HEK293 (cell line): ENCODE data around the gene UBAC2.

Experiments
- CTCF ChIA-PET: fragments of 350-600 bp; formaldehyde crosslinking; extraction: SDS; loops from one replicate; lab custom pipeline; 2021; ENCODE audit warnings: antibody characterized with exemption; lab: Yijun Ruan, JAX
- POLR2A ChIA-PET: fragments of 300-600 bp; formaldehyde crosslinking; extraction: SDS; loops from one replicate; lab custom pipeline; 2020; ENCODE audit warnings: antibody characterized with exemption, inconsistent platforms; lab: Yijun Ruan, JAX
- H3K27ac ChIP-seq: fragments of 200-500 bp; sonication (Bioruptor generic); 2 replicates; pipeline ENCODE4 v1.5.1; 2014; ENCODE audit warnings: low read depth, low read length, control low read depth, inconsistent platforms; ENCODE audit errors: extremely low read depth
- H3K36me3 ChIP-seq, 2 experiments: fragments of 200-500 bp in 1 of 2; sonication (Bioruptor generic) in 1 of 2; 1 replicate in 1 of 2; 2 replicates in 1 of 2; pipeline ENCODE4 v1.5.1; 2014 to 2017; ENCODE audit warnings: inconsistent platforms in 2 of 2, low read length in 2 of 2; ENCODE audit not compliant: control insufficient read depth in 2 of 2, insufficient read depth in 1 of 2
- H3K4me1 ChIP-seq: fragments of 200-500 bp; sonication (Bioruptor generic); 2 replicates; pipeline ENCODE4 v1.5.1; 2014; ENCODE audit warnings: mild to moderate bottlenecking, low read length, inconsistent platforms; ENCODE audit not compliant: control insufficient read depth, insufficient read depth
- H3K4me3 ChIP-seq: 2 replicates; pipeline ENCODE4 v1.5.1; 2011; ENCODE audit warnings: low read depth, mild to moderate bottlenecking, control low read depth, low read length, moderate library complexity
- H3K9me3 ChIP-seq: fragments of 200-500 bp; sonication (Bioruptor generic); 2 replicates; pipeline ENCODE4 v1.5.1; 2014; ENCODE audit warnings: low read depth, low read length, inconsistent platforms; ENCODE audit not compliant: control insufficient read depth, insufficient read depth
- KLF10 ChIP-seq: fragments of 450-650 bp; IDR thresholded peaks from 2 replicates; pipeline ENCODE4 v1.5.1; 2018; ENCODE audit warnings: missing biosample characterization, mild to moderate bottlenecking, missing genetic modification characterization
- PATZ1 ChIP-seq: fragments of 450-650 bp; formaldehyde crosslinking; IDR thresholded peaks from 2 replicates; pipeline ENCODE4 v1.5.1; 2016; ENCODE audit warnings: missing biosample characterization, missing genetic modification characterization
- ZBTB20 ChIP-seq: fragments of 450-650 bp; formaldehyde crosslinking; IDR thresholded peaks from 2 replicates; pipeline ENCODE4 v1.5.1; 2016; ENCODE audit warnings: missing biosample characterization, missing genetic modification characterization
- ZBTB49 ChIP-seq: fragments of 450-650 bp; formaldehyde crosslinking; IDR thresholded peaks from 2 replicates; pipeline ENCODE4 v1.5.1; 2016; ENCODE audit warnings: missing biosample characterization, missing genetic modification characterization, low read depth
- ZFHX2 ChIP-seq: fragments of 450-650 bp; formaldehyde crosslinking; conservative IDR thresholded peaks from 2 replicates; pipeline ENCODE4 v1.5.1; 2016; ENCODE audit warnings: missing biosample characterization, missing genetic modification characterization
- ZNF112 ChIP-seq: fragments of 450-650 bp; formaldehyde crosslinking; IDR thresholded peaks from 2 replicates; pipeline ENCODE4 v1.5.0; 2017; ENCODE audit warnings: missing biosample characterization, missing genetic modification characterization
- ZNF121 ChIP-seq: fragments of 450-650 bp; formaldehyde crosslinking; IDR thresholded peaks from 2 replicates; pipeline ENCODE4 v1.5.1; 2016; ENCODE audit warnings: missing biosample characterization, missing genetic modification characterization
- ZNF157 ChIP-seq: fragments of 450-650 bp; formaldehyde crosslinking; IDR thresholded peaks from 2 replicates; pipeline ENCODE4 v1.5.1; 2016; ENCODE audit warnings: missing biosample characterization, missing genetic modification characterization
- ZNF169 ChIP-seq: fragments of 450-650 bp; formaldehyde crosslinking; IDR thresholded peaks from 2 replicates; pipeline ENCODE4 v1.5.1; 2016; ENCODE audit warnings: missing biosample characterization, missing genetic modification characterization
- ZNF221 ChIP-seq: fragments of 450-650 bp; formaldehyde crosslinking; IDR thresholded peaks from 2 replicates; pipeline ENCODE4 v1.5.1; 2017; ENCODE audit warnings: missing biosample characterization, missing genetic modification characterization, borderline replicate concordance
- ZNF248 ChIP-seq: fragments of 450-650 bp; formaldehyde crosslinking; IDR thresholded peaks from 2 replicates; pipeline ENCODE4 v1.5.1; 2017; ENCODE audit warnings: missing biosample characterization, missing genetic modification characterization
- ZNF274 ChIP-seq, 2 experiments: fragments of 200-500 bp in 1 of 2; fragments of 450-650 bp in 1 of 2; sonication (Bioruptor generic) in 1 of 2; formaldehyde crosslinking in 1 of 2; IDR thresholded peaks; 2 replicates each; pipeline versions ENCODE4 v1.5.1 to v1.6.1; 2014 to 2016; ENCODE audit warnings: borderline replicate concordance in 1 of 2, inconsistent platforms in 1 of 2, low read length in 1 of 2, missing biosample characterization in 1 of 2, missing genetic modification characterization in 1 of 2
- ZNF292 ChIP-seq: fragments of 450-650 bp; formaldehyde crosslinking; IDR thresholded peaks from 2 replicates; pipeline ENCODE4 v1.5.1; 2016; ENCODE audit warnings: low read depth, missing biosample characterization, missing genetic modification characterization, borderline replicate concordance
- ZNF362 ChIP-seq: fragments of 450-650 bp; formaldehyde crosslinking; IDR thresholded peaks from 2 replicates; pipeline ENCODE4 v1.5.1; 2016; ENCODE audit warnings: missing biosample characterization, missing genetic modification characterization
- ZNF548 ChIP-seq: fragments of 450-650 bp; formaldehyde crosslinking; IDR thresholded peaks from 2 replicates; pipeline ENCODE4 v1.5.1; 2016; ENCODE audit warnings: missing biosample characterization, missing genetic modification characterization
- ZNF560 ChIP-seq: fragments of 450-650 bp; formaldehyde crosslinking; IDR thresholded peaks from 2 replicates; pipeline ENCODE4 v1.5.1; 2017; ENCODE audit warnings: missing biosample characterization, missing genetic modification characterization, borderline replicate concordance
- ZNF629 ChIP-seq: fragments of 450-650 bp; formaldehyde crosslinking; IDR thresholded peaks from 2 replicates; pipeline ENCODE4 v1.5.1; 2017; ENCODE audit warnings: missing biosample characterization, missing genetic modification characterization
- ZNF677 ChIP-seq: fragments of 450-650 bp; IDR thresholded peaks from 2 replicates; pipeline ENCODE4 v1.5.0; 2018; ENCODE audit warnings: missing biosample characterization, mild to moderate bottlenecking, missing genetic modification characterization, moderate library complexity
- ZNF707 ChIP-seq: fragments of 450-650 bp; formaldehyde crosslinking; IDR thresholded peaks from 2 replicates; pipeline ENCODE4 v1.5.1; 2016; ENCODE audit warnings: missing biosample characterization, missing genetic modification characterization
- ZNF768 ChIP-seq: fragments of 450-650 bp; formaldehyde crosslinking; IDR thresholded peaks from 2 replicates; pipeline ENCODE4 v1.5.1; 2018; ENCODE audit warnings: missing biosample characterization, mild to moderate bottlenecking, missing genetic modification characterization
- ZNF777 ChIP-seq: fragments of 450-650 bp; formaldehyde crosslinking; IDR thresholded peaks from 2 replicates; pipeline ENCODE4 v1.5.1; 2017; ENCODE audit warnings: missing biosample characterization, missing genetic modification characterization, borderline replicate concordance
- ZNF837 ChIP-seq: fragments of 450-650 bp; formaldehyde crosslinking; IDR thresholded peaks from 2 replicates; pipeline ENCODE4 v1.5.1; 2016; ENCODE audit warnings: missing biosample characterization, missing genetic modification characterization
- TF ChIP-seq, protein P1 (sequence below): fragments of 450-650 bp; formaldehyde crosslinking; IDR thresholded peaks from 2 replicates; pipeline ENCODE4 v1.5.1; 2016; ENCODE audit warnings: missing biosample characterization, missing genetic modification characterization
- TF ChIP-seq, protein P2 (sequence below): IDR thresholded peaks from 2 replicates; pipeline ENCODE4 v1.6.1; 2011; ENCODE audit warnings: mild to moderate bottlenecking, low read depth, low read length, borderline replicate concordance

Gene UBAC2

DNA sequence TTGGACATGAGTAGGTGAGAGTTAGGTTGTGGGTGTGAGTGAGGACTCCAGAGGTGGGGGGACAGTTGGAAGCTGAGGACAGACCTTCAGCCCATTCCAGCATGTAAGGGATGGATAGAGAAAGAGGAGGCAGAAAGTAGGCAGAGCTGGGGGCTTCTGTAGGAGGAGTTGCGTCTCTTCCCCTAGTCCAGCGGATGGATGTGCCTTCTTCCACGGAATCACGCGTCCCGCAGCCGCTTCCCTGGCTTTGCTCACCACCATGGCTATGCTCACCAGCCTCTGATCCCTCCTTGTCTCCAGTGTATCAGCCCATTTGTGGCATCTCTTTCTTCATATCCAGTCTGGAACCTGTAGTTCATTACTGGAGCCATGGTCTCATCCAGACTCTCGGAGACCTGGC lies 5.6 kb downstream of the UBAC2 start:
- Histone ChIP-seq H3K27ac (no peak overlapping the region), H3K4me3 (no peak overlapping the region), H3K4me1 (no peaks in the 10 kb centered on the region), H3K9me3 (no peaks in the 10 kb centered on the region), H3K36me3 (peaks cover 0 to 8% of the 10 kb centered on the region in 2 experiments; a peak in 1 of 3 replicates)
- no peak for TF ChIP-seq KLF10 (tag by site-specific recombination)
- no peak for TF ChIP-seq ZNF248
- no peak for TF ChIP-seq ZNF157 (tag by site-specific recombination)
- TF ChIP-seq ZBTB49 (tag by site-specific recombination) = no peak
- no peak for TF ChIP-seq ZNF221 (tag by site-specific recombination)
- no peak for TF ChIP-seq ZNF677
- TF ChIP-seq ZNF362 (tag by site-specific recombination) = no peak
- no peak for TF ChIP-seq ZNF169 (tag by site-specific recombination)
- TF ChIP-seq ZNF629 = no peak
- TF ChIP-seq ZNF121 (tag by site-specific recombination) = no peak
- TF ChIP-seq ZNF560 = no peak
- TF ChIP-seq ZNF292 (tag by site-specific recombination) = no peak
- TF ChIP-seq, protein P1, sequence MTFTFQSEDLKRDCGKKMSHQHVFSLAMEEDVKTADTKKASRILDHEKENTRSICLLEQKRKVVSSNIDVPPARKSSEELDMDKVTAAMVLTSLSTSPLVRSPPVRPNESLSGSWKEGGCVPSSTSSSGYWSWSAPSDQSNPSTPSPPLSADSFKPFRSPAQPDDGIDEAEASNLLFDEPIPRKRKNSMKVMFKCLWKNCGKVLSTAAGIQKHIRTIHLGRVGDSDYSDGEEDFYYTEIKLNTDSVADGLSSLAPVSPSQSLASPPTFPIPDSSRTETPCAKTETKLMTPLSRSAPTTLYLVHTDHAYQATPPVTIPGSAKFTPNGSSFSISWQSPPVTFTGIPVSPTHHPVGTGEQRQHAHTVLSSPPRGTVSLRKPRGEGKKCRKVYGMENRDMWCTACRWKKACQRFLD (tag by site-specific recombination) = no peak
- TF ChIP-seq ZNF274 (IDR thresholded peaks at IDR 0.05; ENCODE audit: low read length) = no peak
- TF ChIP-seq ZNF274 (tag by site-specific recombination; IDR thresholded peaks at IDR 0.05; ENCODE audit: borderline replicate concordance) = no peak
- CTCF ChIA-PET = no interaction called here
- POLR2A ChIA-PET = no interaction called here

GRCh38 chr13:99206873-99207272 lies 6.2 kb downstream of the UBAC2 start:
- Histone ChIP-seq H3K4me3 (no peak overlapping the region), H3K9me3 (no peaks in the 10 kb centered on the region), H3K36me3 (peaks cover 0 to 8% of the 10 kb centered on the region in 2 experiments; a peak in 1 of 3 replicates), H3K4me1 (no peaks in the 10 kb centered on the region), H3K27ac (no peak overlapping the region)
- POLR2A ChIA-PET = no interaction called here
- CTCF ChIA-PET = interaction anchor here (1.0 kb wide), 1 partner anchor 30 kb away, joined by 5 read pairs; no protein-coding TSS in a partner anchor
- TF ChIP-seq ZNF548 = no peak
- TF ChIP-seq PATZ1 (tag by site-specific recombination) = no peak
- no peak for TF ChIP-seq ZFHX2
- TF ChIP-seq, protein P2, sequence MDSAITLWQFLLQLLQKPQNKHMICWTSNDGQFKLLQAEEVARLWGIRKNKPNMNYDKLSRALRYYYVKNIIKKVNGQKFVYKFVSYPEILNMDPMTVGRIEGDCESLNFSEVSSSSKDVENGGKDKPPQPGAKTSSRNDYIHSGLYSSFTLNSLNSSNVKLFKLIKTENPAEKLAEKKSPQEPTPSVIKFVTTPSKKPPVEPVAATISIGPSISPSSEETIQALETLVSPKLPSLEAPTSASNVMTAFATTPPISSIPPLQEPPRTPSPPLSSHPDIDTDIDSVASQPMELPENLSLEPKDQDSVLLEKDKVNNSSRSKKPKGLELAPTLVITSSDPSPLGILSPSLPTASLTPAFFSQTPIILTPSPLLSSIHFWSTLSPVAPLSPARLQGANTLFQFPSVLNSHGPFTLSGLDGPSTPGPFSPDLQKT = no peak
- no peak for TF ChIP-seq ZNF837 (tag by site-specific recombination)
- TF ChIP-seq ZNF768 (tag by site-specific recombination) = no peak
- TF ChIP-seq ZBTB20 (tag by site-specific recombination) = no peak
- no peak for TF ChIP-seq ZNF707
- no peak for TF ChIP-seq ZNF112 (tag by site-specific recombination)
- no peak for TF ChIP-seq ZNF777 (tag by site-specific recombination)
